Pancreas (tissue), 10 donors: ENCODE measurements around the gene GPRC5A. TPM values are rescaled to one million over a fixed set of nuclear protein-coding genes. Genes with fewer than 3 reads are reported as not detected.

ENCODE experiments used
- ATAC-seq, 4 donors: fragments of 200-7000 bp; cut with Tn5 transposase; one replicate each; pipeline versions ENCODE4 v1.8.0 to v1.9.1; 2020; ENCODE audit warnings: mild to moderate bottlenecking in 4 of 4, moderate library complexity in 4 of 4
- DNase-seq, 6 donors: peaks; one replicate each; pipeline ENCODE4 v3.0.0-alpha.2; 2020
- FAIRE-seq: peaks from 2 replicates; lab custom pipeline; 2012; peaks lifted over from hg19 to GRCh38; lab: Jason Lieb, UNC
- H3K27ac ChIP-seq, 4 donors: fragments of 200-600 bp; sonication (generic); 1 replicate in 3 of 4; 2 replicates in 1 of 4; pipeline versions ENCODE4 v1.5.0 to v1.8.0; 2020
- H3K27me3 ChIP-seq, 4 donors: fragments of 200-600 bp; one replicate each; pipeline ENCODE4 v1.8.0; 2021
- H3K36me3 ChIP-seq, 3 donors: fragments of 200-600 bp; sonication (generic) in 1 of 3; one replicate each; pipeline versions ENCODE4 v1.5.0 to v1.8.0; 2020 to 2021
- H3K4me1 ChIP-seq, 3 donors: fragments of 200-600 bp; one replicate each; pipeline ENCODE4 v1.8.0; 2021
- H3K4me3 ChIP-seq, 4 donors: fragments of 200-600 bp; sonication (generic) in 2 of 4; one replicate each; pipeline versions ENCODE4 v1.5.0 to v1.8.0; 2020 to 2021
- H3K9me3 ChIP-seq, 4 donors: fragments of 200-600 bp; one replicate each; pipeline ENCODE4 v1.8.0; 2021
- CTCF ChIP-seq, 4 donors: fragments of 200-600 bp; sonication (generic) in 3 of 4; IDR thresholded peaks; one replicate each; pipeline versions ENCODE4 v1.5.0 to v1.8.0; 2021; ENCODE audit warnings: antibody characterized with exemption in 4 of 4
- whole genome bisulfite sequencing, 2 donors: extraction: QIAGEN DNeasy Blood & Tissue Kit; methylation state at CpG; one replicate each; pipeline ENCODE4 v1.1.7; 2013; 5-methylcytosine and 5-hydroxymethylcytosine counted together
- intact Hi-C, 3 donors: fragments of 100-400 bp; cut with DNase I; formaldehyde crosslinking; loops; one replicate each; pipeline versions ENCODE4 v1.11.1 to v1.14.2; 2022
- polyA plus RNA-seq, 2 donors: library from polyadenylated mRNA; stranded (reverse); fragments of 200-250 nt; gene quantifications; one replicate each; pipeline ENCODE4 v1.2.3, GENCODE V29; 2013
- total RNA-seq, 6 donors: library from RNA; stranded (reverse); fragmentation: NEBNext Ultra II Directional in 4 of 6; extraction: Animal tissue kit (Norgen Biotek cat#: 25700) in 4 of 6; gene quantifications; one replicate each; pipeline versions ENCODE4 v1.2.1 to v1.2.4, GENCODE V29; 2021 to 2023
- donor health status: healthy with polysubstance abuse.
- donor health status: DM: no; HTN: no; CAD: no; lungs with moderate emphysema.
- donor health status: DM: no; HTN: no; CAD: no.
- donor health status: control.
- donor health status: control.
- donor health status: Bipolar disorder and iron deficiency.
- donor health status: DM: yes; HTN: yes; CAD: no.
- donor health status: DM: no; HTN: no; CAD: no.
- donor health status: DM: no; HTN: no; CAD: no.
- donor health status: DM: yes; HTN: yes; CAD: no.

The GPRC5A gene
- total and polyA plus RNA-seq, 8 donors: 0.96 to 11.0 (median 2.5) TPM

- WGBS, 2 donors: 89 to 93% methylated on average over 6 of the region's 6 CpGs
- TF ChIP-seq CTCF (IDR thresholded peaks at IDR 0.05): no peak
- intact Hi-C loops: no loop called here
- DNase-seq: no peak
- Histone ChIP-seq H3K4me1 (no peaks in the 10 kb centered on the region), H3K27ac (no peak overlapping the region), H3K9me3 (no peaks in the 10 kb centered on the region), H3K36me3 (no peaks in the 10 kb centered on the region), H3K4me3 (no peak overlapping the region), H3K27me3 (no peaks in the 10 kb centered on the region)
- FAIRE-seq: no peak
- no peak for ATAC-seq
Measured at GRCh38 chr12:12929696-12930095, 38.3 kb downstream of the GPRC5A start.

DNA sequence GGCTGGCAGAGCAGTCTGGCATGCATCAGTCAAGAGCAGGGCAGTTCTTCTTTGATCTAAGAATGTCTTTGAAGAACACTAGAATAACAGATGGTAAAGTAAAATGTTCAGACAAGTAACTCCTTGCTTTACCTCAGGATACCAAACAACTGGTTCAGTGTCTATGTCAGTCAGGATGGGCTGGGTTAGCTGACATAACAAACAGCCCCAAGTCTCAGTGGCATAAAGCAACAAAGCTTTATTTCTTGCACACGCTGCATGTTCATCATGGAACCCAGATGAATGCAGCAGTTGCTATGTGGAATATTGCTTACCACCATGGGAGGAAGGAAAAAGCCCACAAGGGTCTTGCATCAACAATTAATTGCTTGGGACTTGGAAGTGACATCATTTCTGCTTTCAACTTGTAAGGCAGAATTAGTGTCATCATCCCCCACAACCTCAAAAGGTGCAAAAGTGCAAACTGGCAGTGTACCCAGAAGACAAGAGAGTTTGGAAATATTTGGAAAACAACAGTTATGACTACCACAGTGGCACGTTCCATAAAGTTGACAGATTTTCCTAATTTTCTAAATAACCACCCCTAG, 39.4 kb downstream of the GPRC5A start:
- intact Hi-C loops: no loop called here
- H3K4me3 ChIP-seq: no peak overlapping the region
- no peaks in the 10 kb centered on the region for H3K36me3 ChIP-seq
- TF ChIP-seq CTCF (IDR thresholded peaks at IDR 0.05): no peak
- ATAC-seq: no peak
- H3K9me3 ChIP-seq: no peaks in the 10 kb centered on the region
- FAIRE-seq: no peak
- H3K27ac ChIP-seq: no peak overlapping the region
- DNase-seq: no peak
- 94 to 96% methylated on average over 2 of the region's 2 CpGs for WGBS, 2 donors
- H3K4me1 ChIP-seq: no peaks in the 10 kb centered on the region
- H3K27me3 ChIP-seq: no peaks in the 10 kb centered on the region

- intact Hi-C loops: no loop called here
- no peaks in the 10 kb centered on the region for H3K9me3 ChIP-seq
- no peak for TF ChIP-seq CTCF (IDR thresholded peaks at IDR 0.05)
- H3K4me1 ChIP-seq: no peaks in the 10 kb centered on the region
- H3K27ac ChIP-seq: no peak overlapping the region
- no peak overlapping the region for H3K4me3 ChIP-seq
- no peaks in the 10 kb centered on the region for H3K27me3 ChIP-seq
- ATAC-seq: no peak
- no peaks in the 10 kb centered on the region for H3K36me3 ChIP-seq
- 85 to 93% methylated on average over 4 of the region's 4 CpGs for WGBS, 2 donors
- FAIRE-seq: no peak
- DNase-seq: no peak
Measured at GRCh38 chr12:12933742-12934141, 42.4 kb downstream of the GPRC5A start.

DNA sequence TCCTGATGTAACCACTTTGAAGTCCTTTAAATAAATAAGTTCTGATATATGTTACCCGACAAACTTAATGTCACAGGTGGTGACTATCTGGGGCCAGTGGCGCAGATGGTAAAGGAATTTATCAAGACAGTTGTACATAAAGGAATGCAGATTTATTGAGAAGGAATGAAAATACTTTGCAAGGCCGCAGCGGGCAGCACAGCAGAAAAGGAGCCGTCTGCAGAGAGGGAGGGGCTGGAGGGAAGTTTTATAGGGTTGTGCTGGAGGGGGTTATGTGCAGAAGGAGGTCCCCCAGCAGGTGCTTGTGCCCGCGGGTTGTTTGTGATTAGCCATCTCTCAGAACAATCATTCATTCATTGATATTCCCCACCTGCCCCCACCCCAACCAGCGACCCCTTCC, 43.2 kb downstream of the GPRC5A start:
- no peaks in the 10 kb centered on the region for H3K27me3 ChIP-seq
- intact Hi-C loops: no loop called here
- no peaks in the 10 kb centered on the region for H3K9me3 ChIP-seq
- FAIRE-seq: no peak
- no peaks in the 10 kb centered on the region for H3K4me1 ChIP-seq
- no peak for ATAC-seq
- no peak overlapping the region for H3K27ac ChIP-seq
- no peak for TF ChIP-seq CTCF (IDR thresholded peaks at IDR 0.05)
- no peak for DNase-seq
- H3K4me3 ChIP-seq: no peak overlapping the region
- no peaks in the 10 kb centered on the region for H3K36me3 ChIP-seq
- 56 to 64% methylated on average over 8 of the region's 8 CpGs for WGBS, 2 donors

- intact Hi-C loops: no loop called here
- Histone ChIP-seq H3K4me3 (no peak overlapping the region), H3K27me3 (no peaks in the 10 kb centered on the region), H3K36me3 (no peaks in the 10 kb centered on the region), H3K27ac (no peak overlapping the region), H3K9me3 (no peaks in the 10 kb centered on the region), H3K4me1 (no peaks in the 10 kb centered on the region)
- no peak for TF ChIP-seq CTCF (IDR thresholded peaks at IDR 0.05)
- FAIRE-seq: no peak
- WGBS, 2 donors: 95 to 98% methylated on average over 11 of the region's 11 CpGs
- no peak for ATAC-seq
- no peak for DNase-seq
Measured at GRCh38 chr12:12936983-12937491, 45.7 kb downstream of the GPRC5A start.
